Fibroblast of lung (primary cell): ENCODE measurements around the gene HCFC2. TPM values are rescaled to one million over a fixed set of nuclear protein-coding genes. Genes with fewer than 3 reads are reported as not detected.

ENCODE experiments used
- DNase-seq, 2 donors: peaks; one replicate each; pipeline versions ENCODE4 v3.0.0 to v3.0.0-alpha.2; 2010; ENCODE audit warnings: low read depth in 2 of 2
- H2AFZ ChIP-seq: 2 replicates; pipeline ENCODE4 v1.5.1; 2012; ENCODE audit warnings: low read length, control low read depth, inconsistent platforms
- H3K27ac ChIP-seq: 2 replicates; pipeline ENCODE4 v1.5.1; 2011; ENCODE audit warnings: low read length, control low read depth; ENCODE audit not compliant: insufficient read depth
- H3K27me3 ChIP-seq: 2 replicates; pipeline ENCODE4 v1.5.1; 2011; ENCODE audit warnings: mild to moderate bottlenecking, low read length; ENCODE audit not compliant: control insufficient read depth, insufficient read depth
- H3K36me3 ChIP-seq: 2 replicates; pipeline ENCODE4 v1.5.1; 2011; ENCODE audit warnings: low read length; ENCODE audit not compliant: control insufficient read depth, insufficient read depth
- H3K4me1 ChIP-seq: 2 replicates; pipeline ENCODE4 v1.5.1; 2011; ENCODE audit warnings: low read length; ENCODE audit not compliant: control insufficient read depth, insufficient read depth; ENCODE audit errors: extremely low read depth
- H3K4me2 ChIP-seq: 2 replicates; pipeline ENCODE4 v1.5.1; 2011; ENCODE audit warnings: low read length, control low read depth; ENCODE audit not compliant: insufficient read depth; ENCODE audit errors: extremely low read depth
- H3K4me3 ChIP-seq, 4 experiments: fragments of 200-600 bp in 1 of 4; sonication (generic) in 1 of 4; replicated peaks in 1 of 4; 2 replicates each; pipeline ENCODE4 v1.5.1; 2011 to 2016; ENCODE audit warnings: low read length in 4 of 4, low read depth in 3 of 4, mild to moderate bottlenecking in 3 of 4, control low read depth in 2 of 4, inconsistent platforms in 1 of 4, mixed read lengths in 1 of 4; ENCODE audit not compliant: insufficient read depth in 1 of 4; ENCODE audit errors: control extremely low read depth in 1 of 4
- H3K79me2 ChIP-seq: 2 replicates; pipeline ENCODE4 v1.5.1; 2012; ENCODE audit warnings: mild to moderate bottlenecking, low read length, inconsistent platforms; ENCODE audit not compliant: control insufficient read depth, insufficient read depth
- H3K9ac ChIP-seq: 2 replicates; pipeline ENCODE4 v1.5.1; 2011; ENCODE audit warnings: mild to moderate bottlenecking, low read length, control low read depth; ENCODE audit not compliant: insufficient read depth
- H3K9me3 ChIP-seq: 2 replicates; pipeline ENCODE4 v1.5.1; 2012; ENCODE audit warnings: low read depth, low read length; ENCODE audit not compliant: control insufficient read depth, insufficient read depth
- H4K20me1 ChIP-seq: 2 replicates; pipeline ENCODE4 v1.5.1; 2011; ENCODE audit warnings: low read length; ENCODE audit not compliant: control insufficient read depth, insufficient read depth; ENCODE audit errors: extremely low read depth
- EZH2 ChIP-seq: IDR thresholded peaks from 2 replicates; pipeline ENCODE4 v1.5.1; 2012; ENCODE audit warnings: low read length, control low read depth, mild to moderate bottlenecking; ENCODE audit errors: missing control alignments
- polyA plus RNA-seq, 2 donors: library from polyadenylated mRNA; depleted of rRNA in 1 of 2; stranded (reverse) in 1 of 2; unstranded in 1 of 2; fragments of >200 nt; gene quantifications; 2 replicates each; pipeline ENCODE4 v1.2.1, GENCODE V29; 2011 to 2012; ENCODE audit warnings: missing spikeins in 1 of 2
- total RNA-seq: library from RNA; depleted of rRNA; stranded (reverse); fragments of >200 nt; gene quantifications from 2 replicates; pipeline ENCODE4 v1.2.1, GENCODE V29; 2014
- TF ChIP-seq, protein P1 (sequence below), 2 donors: IDR thresholded peaks in 1 of 2; conservative IDR thresholded peaks in 1 of 2; 1 replicate in 1 of 2; 2 replicates in 1 of 2; pipeline ENCODE4 v1.5.1; 2011 to 2012; ENCODE audit warnings: low read length in 2 of 2, control low read depth in 1 of 2, inconsistent platforms in 1 of 2, low read depth in 1 of 2, mild to moderate bottlenecking in 1 of 2

HCFC2 gene
- total and polyA plus RNA-seq, 2 donors (not counting 1 experiment from before 2014, with no cell fraction given) = 27.0 to 36.2 TPM

DNA sequence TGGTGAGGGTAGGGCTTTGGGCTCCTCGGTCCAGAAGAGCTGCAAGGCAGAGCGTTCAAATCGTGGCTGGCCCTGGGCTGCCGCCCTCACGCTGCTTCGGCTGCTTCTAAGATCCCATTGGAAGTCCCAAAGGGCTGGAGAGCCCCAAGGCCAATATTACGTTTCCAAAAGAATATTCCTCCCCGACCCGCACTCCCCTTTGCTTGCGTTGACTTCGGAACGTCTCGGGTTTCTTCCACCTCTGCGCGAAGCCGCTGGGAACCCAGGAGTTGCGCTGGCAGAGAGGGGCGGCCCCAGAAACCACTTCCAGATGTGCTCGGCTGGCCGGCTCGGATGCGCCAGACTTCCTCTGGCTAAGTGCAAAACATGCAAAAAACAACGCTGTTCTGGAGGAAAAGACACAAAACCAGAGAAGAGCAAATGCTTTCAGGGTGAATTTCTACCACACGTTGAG, 14.4 kb upstream of the HCFC2 start, which contains the start of gene GLT8D2:
TSS of gene GLT8D2 (minus strand) at position 285 of the 454 bp plus-strand sequence. CDS start 30,539 bp downstream, outside the sequence.
- H3K79me2 ChIP-seq = peaks cover 5% of the 10 kb centered on the region
- peak within 1 kb of the TSS; percentile 58 for H3K9ac ChIP-seq
- H3K4me2 ChIP-seq = peak within 1 kb of the TSS; percentile 98
- no peaks in the 10 kb centered on the region for H4K20me1 ChIP-seq
- H3K4me1 ChIP-seq = peaks cover 7% of the 10 kb centered on the region
- H3K4me3 ChIP-seq = peak within 1 kb of the TSS; percentile 64 to 71 (median 70)
- H3K36me3 ChIP-seq = no peaks in the 10 kb centered on the region
- no peaks in the 10 kb centered on the region for H3K27me3 ChIP-seq
- TF ChIP-seq EZH2 = no peak
- TF ChIP-seq, protein P1, sequence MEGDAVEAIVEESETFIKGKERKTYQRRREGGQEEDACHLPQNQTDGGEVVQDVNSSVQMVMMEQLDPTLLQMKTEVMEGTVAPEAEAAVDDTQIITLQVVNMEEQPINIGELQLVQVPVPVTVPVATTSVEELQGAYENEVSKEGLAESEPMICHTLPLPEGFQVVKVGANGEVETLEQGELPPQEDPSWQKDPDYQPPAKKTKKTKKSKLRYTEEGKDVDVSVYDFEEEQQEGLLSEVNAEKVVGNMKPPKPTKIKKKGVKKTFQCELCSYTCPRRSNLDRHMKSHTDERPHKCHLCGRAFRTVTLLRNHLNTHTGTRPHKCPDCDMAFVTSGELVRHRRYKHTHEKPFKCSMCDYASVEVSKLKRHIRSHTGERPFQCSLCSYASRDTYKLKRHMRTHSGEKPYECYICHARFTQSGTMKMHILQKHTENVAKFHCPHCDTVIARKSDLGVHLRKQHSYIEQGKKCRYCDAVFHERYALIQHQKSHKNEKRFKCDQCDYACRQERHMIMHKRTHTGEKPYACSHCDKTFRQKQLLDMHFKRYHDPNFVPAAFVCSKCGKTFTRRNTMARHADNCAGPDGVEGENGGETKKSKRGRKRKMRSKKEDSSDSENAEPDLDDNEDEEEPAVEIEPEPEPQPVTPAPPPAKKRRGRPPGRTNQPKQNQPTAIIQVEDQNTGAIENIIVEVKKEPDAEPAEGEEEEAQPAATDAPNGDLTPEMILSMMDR (conservative IDR thresholded peaks at IDR 0.05 in 1 of 2, IDR thresholded peaks at IDR 0.05 in 1 of 2; ENCODE audit: low read depth in 1 of 2, low read length in 2 of 2) = no peak
- H3K9me3 ChIP-seq = no peaks in the 10 kb centered on the region
- peak within 1 kb of the TSS; percentile 83 for H2AFZ ChIP-seq
- peak within 1 kb of the TSS; percentile 78 for H3K27ac ChIP-seq
- DNase-seq = peak; percentile 83 to 87

DNA sequence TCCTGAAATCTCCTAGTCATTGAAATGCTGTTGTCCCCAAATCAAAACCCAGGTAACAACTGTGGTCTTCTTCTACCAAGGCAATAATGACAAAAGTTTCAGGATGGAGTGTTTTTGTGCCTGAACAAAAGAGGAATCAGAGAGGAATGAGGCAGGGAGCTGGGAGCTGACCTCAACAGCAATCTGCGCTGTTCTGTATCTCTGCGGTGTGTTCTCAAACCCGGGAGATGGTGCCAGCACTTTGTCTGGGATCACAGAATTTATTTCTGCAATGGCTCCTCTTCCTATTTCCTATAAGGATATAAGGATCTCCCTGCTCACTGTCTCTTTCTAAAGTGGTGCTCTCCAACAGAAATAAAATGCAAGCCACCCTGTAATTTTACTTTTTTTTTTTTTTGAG, 13.9 kb upstream of the HCFC2 start:
- TF ChIP-seq, protein P1 (conservative IDR thresholded peaks at IDR 0.05 in 1 of 2, IDR thresholded peaks at IDR 0.05 in 1 of 2; ENCODE audit: low read depth in 1 of 2, low read length in 2 of 2) = no peak
- TF ChIP-seq EZH2 = no peak
- Histone ChIP-seq H3K9me3 (no peaks in the 10 kb centered on the region), H3K79me2 (peaks cover 5% of the 10 kb centered on the region), H3K4me3 (peak overlapping the region; percentile 64 to 71 (median 70)), H4K20me1 (no peaks in the 10 kb centered on the region), H3K27ac (peak overlapping the region; percentile 78), H3K27me3 (no peaks in the 10 kb centered on the region), H3K4me2 (peak overlapping the region; percentile 98), H3K36me3 (no peaks in the 10 kb centered on the region), H2AFZ (peak overlapping the region; percentile 83), H3K4me1 (peaks cover 7% of the 10 kb centered on the region), H3K9ac (peak overlapping the region; percentile 37)
- DNase-seq = no peak

DNA sequence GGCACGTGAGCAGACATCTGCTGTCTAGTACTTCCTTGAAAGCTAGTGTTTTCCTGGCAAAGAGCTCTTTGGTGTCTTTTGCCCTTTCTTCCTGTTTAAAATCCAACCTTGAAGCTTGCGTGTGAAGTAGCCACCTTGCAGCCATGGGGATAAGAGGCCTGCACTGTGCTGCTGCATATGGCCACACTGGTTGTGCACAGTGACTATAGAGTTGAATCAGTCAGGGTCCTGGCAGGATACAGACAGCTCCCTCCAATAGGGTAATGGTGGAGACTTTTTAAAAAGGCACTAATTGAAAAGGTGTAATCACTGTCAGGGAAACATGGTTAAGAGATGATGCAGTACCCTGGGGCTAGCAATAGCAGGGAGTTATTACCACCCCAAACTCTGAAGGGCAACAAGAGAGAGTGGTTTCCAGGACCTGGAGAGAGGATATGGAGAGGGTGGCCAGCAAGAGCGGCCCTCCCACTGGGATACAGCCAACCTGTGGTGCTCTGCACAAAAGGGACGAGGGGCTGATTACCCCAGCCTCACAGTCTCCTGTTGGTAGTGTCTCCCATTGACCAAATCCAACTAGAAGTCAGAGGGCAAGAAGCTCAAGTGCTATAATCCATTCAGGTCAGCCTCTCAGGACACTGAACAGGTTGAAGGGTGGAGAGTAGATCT, 9.5 kb upstream of the HCFC2 start:
- no peak overlapping the region for H3K9ac ChIP-seq
- H3K4me3 ChIP-seq = no peak overlapping the region
- DNase-seq = no peak
- no peak overlapping the region for H3K4me2 ChIP-seq
- H3K4me1 ChIP-seq = peaks cover 12% of the 10 kb centered on the region
- no peaks in the 10 kb centered on the region for H3K9me3 ChIP-seq
- no peaks in the 10 kb centered on the region for H4K20me1 ChIP-seq
- H2AFZ ChIP-seq = no peak overlapping the region
- H3K27me3 ChIP-seq = no peaks in the 10 kb centered on the region
- H3K27ac ChIP-seq = no peak overlapping the region
- no peaks in the 10 kb centered on the region for H3K79me2 ChIP-seq
- H3K36me3 ChIP-seq = no peaks in the 10 kb centered on the region
- TF ChIP-seq EZH2 = no peak
- TF ChIP-seq, protein P1 (conservative IDR thresholded peaks at IDR 0.05 in 1 of 2, IDR thresholded peaks at IDR 0.05 in 1 of 2; ENCODE audit: low read depth in 1 of 2, low read length in 2 of 2) = no peak
